BJ (cell line): ENCODE results near the gene TWSG1. TPM values are rescaled to one million over a fixed set of nuclear protein-coding genes. Genes with fewer than 3 reads are reported as not detected.

Experiments
- CTCF ChIA-PET: fragments of 350-600 bp; formaldehyde crosslinking; extraction: SDS; loops from one replicate; lab custom pipeline; 2021; ENCODE audit warnings: antibody characterized with exemption, inconsistent platforms; lab: Yijun Ruan, JAX
- POLR2A ChIA-PET: fragments of 300-600 bp; sonication (Branson Sonifier 250); formaldehyde crosslinking; extraction: SDS; loops from one replicate; lab custom pipeline; 2021; ENCODE audit warnings: antibody characterized with exemption; lab: Charles Lee
- DNase-seq: peaks from one replicate; pipeline ENCODE4 v3.0.0-alpha.2; 2011; ENCODE audit warnings: low read depth
- H3K27me3 ChIP-seq: 2 replicates; pipeline ENCODE4 v1.6.0; 2011; ENCODE audit warnings: low read length; ENCODE audit not compliant: control insufficient read depth, insufficient read depth
- H3K36me3 ChIP-seq: 2 replicates; pipeline ENCODE4 v1.5.1; 2011; ENCODE audit warnings: low read length; ENCODE audit not compliant: control insufficient read depth, insufficient read depth
- H3K4me3 ChIP-seq: 2 replicates; pipeline ENCODE4 v1.5.1; 2011; ENCODE audit warnings: low read depth, mild to moderate bottlenecking, control low read depth, low read length
- CTCF ChIP-seq: IDR thresholded peaks from 2 replicates; pipeline ENCODE4 v1.5.1; 2011; ENCODE audit warnings: low read depth, mild to moderate bottlenecking, control low read depth, inconsistent platforms, low read length, moderate library complexity; ENCODE audit not compliant: insufficient read depth
- polyA minus RNA-seq: library from RNA; depleted of rRNA, polyadenylated mRNA; stranded (reverse); fragments of >200 nt; gene quantifications from 2 replicates; pipeline ENCODE4 v1.2.3, GENCODE V29; 2011; rRNA and poly(A)+ RNA removed
- polyA plus RNA-seq: library from polyadenylated mRNA; depleted of rRNA; stranded (reverse); fragments of >200 nt; gene quantifications from 2 replicates; pipeline ENCODE4 v1.2.3, GENCODE V29; 2011; rRNA removed

Gene TWSG1
- polyA plus RNA-seq (127 and 167 TPM in 2 replicates), polyA minus RNA-seq (95.1 and 129 TPM in 2 replicates)

- DNase-seq: peak; percentile 49
- ChIA-PET POLR2A (interaction anchor here (0.7 kb wide), 1 partner anchor 29 kb away, joined by 4 read pairs; no protein-coding TSS in a partner anchor), CTCF (interaction anchor here (0.6 to 2.4 kb wide), 12 partner anchors 9 to 692 kb away, joined by 3 to 13 read pairs (median 4); no protein-coding TSS in a partner anchor)
- TF ChIP-seq CTCF: peak; percentile 58
- Histone ChIP-seq H3K36me3 (0 out of 2 replicates have a peak, but pooled peaks cover 2% of the 10 kb centered on the region), H3K4me3 (peak within 1 kb of the TSS; percentile 71), H3K27me3 (no peaks in the 10 kb centered on the region)
These were observed at the start of gene TWSG1 for GRCh38 chr18:9334329-9334972. Gene TWSG1 (plus strand): TSS chr18:9334773. CDS start chr18:9337230, 2,457 bp downstream.

- no peak overlapping the region for H3K4me3 ChIP-seq
- ChIA-PET CTCF (no interaction called here), POLR2A (no interaction called here)
- H3K27me3 ChIP-seq: no peaks in the 10 kb centered on the region
- no peaks in the 10 kb centered on the region for H3K36me3 ChIP-seq
- no peak for TF ChIP-seq CTCF
- DNase-seq: no peak
These were observed 49.0 kb upstream of the TWSG1 start for GRCh38 chr18:9285604-9286003.

- no peaks in the 10 kb centered on the region for H3K27me3 ChIP-seq
- no peak for DNase-seq
- ChIA-PET POLR2A (no interaction called here), CTCF (no interaction called here)
- TF ChIP-seq CTCF: no peak
- H3K36me3 ChIP-seq: no peaks in the 10 kb centered on the region
- no peak overlapping the region for H3K4me3 ChIP-seq
These were observed 47.5 kb upstream of the TWSG1 start for GRCh38 chr18:9287036-9287435.

- POLR2A ChIA-PET: no interaction called here
- no peak for TF ChIP-seq CTCF
- CTCF ChIA-PET: no interaction called here
These were observed 44.9 kb upstream of the TWSG1 start for GRCh38 chr18:9289698-9290097.

GRCh38 chr18:9290156-9290555 lies 44.4 kb upstream of the TWSG1 start:
- no peak for DNase-seq
- H3K27me3 ChIP-seq: no peaks in the 10 kb centered on the region
- no peak for TF ChIP-seq CTCF
- H3K36me3 ChIP-seq: no peaks in the 10 kb centered on the region
- CTCF ChIA-PET: no interaction called here
- no peak overlapping the region for H3K4me3 ChIP-seq
- POLR2A ChIA-PET: no interaction called here

More at GRCh38 chr18:9289698-9290097, 44.9 kb upstream of the TWSG1 start:
- no peak for DNase-seq
- H3K27me3 ChIP-seq: no peaks in the 10 kb centered on the region
- no peak overlapping the region for H3K4me3 ChIP-seq
- no peaks in the 10 kb centered on the region for H3K36me3 ChIP-seq
